ENCODE results near the gene UFD1.

GRCh38 chr22:19478901-19479354, at the start of gene UFD1:
- TF ChIP-seq YY1 (IDR thresholded peaks at IDR 0.05; ENCODE audit: insufficient read depth, insufficient read length) (no peak), ZNF274 (IDR thresholded peaks at IDR 0.05; ENCODE audit: low read depth, low read length) (no peak), SUZ12 (IDR thresholded peaks at IDR 0.05; ENCODE audit: extremely low read depth, insufficient read depth, insufficient read length) (no peak)
